Stomach (tissue), 4 donors: Measurements from ENCODE around the gene TRIM16.
"Not testable (repeated sequence)": the region's sequence is repeated elsewhere in the genome, so short reads cannot be mapped to it uniquely, and the experiment has no call there.

Source experiments
- CTCF ChIP-seq, 7 experiments: fragments of 450-650 bp in 4 of 7; fragments of 200-600 bp in 3 of 7; sonication (generic) in 3 of 7; IDR thresholded peaks; one replicate each; pipeline ENCODE4 v1.5.1; 2016 to 2019; ENCODE audit warnings: antibody characterized with exemption in 7 of 7, control low read depth in 2 of 7, mild to moderate bottlenecking in 1 of 7
- POLR2A ChIP-seq, 4 donors: fragments of 450-650 bp; IDR thresholded peaks; one replicate each; pipeline ENCODE4 v1.6.1; 2016; ENCODE audit warnings: antibody characterized with exemption in 4 of 4, control low read depth in 2 of 4, mild to moderate bottlenecking in 1 of 4, moderate library complexity in 1 of 4

- not testable (repeated sequence) for TF ChIP-seq POLR2A, CTCF (IDR thresholded peaks at IDR 0.05)
Measured at GRCh38 chr17:15623661-15624209, 60.4 kb downstream of the TRIM16 start.
